Measurements from ENCODE around the gene ATG14. TPM values are rescaled to one million over a fixed set of nuclear protein-coding genes. Genes with fewer than 3 reads are reported as not detected.

The ATG14 gene
- total and polyA plus RNA-seq, 2 experiments from 2014 or later = 3.8 to 14.7 TPM

GRCh38 chr14:55354500-55354899 is 57.1 kb downstream of the ATG14 start:
- DNase-seq = peak; percentile 57
- TF ChIP-seq EZH2phosphoT487 (IDR thresholded peaks at IDR 0.05; ENCODE audit: insufficient read depth, low read depth) (no peak), EZH2 (IDR thresholded peaks at IDR 0.05; ENCODE audit: insufficient read depth, poor library complexity, severe bottlenecking) (no peak)
- in situ Hi-C loops (cut with MboI) = no loop called here
- Histone ChIP-seq H3K79me2 (ENCODE audit: insufficient read depth) (no peaks in the 10 kb centered on the region), H3K4me3 (no peak overlapping the region), H4K20me1 (ENCODE audit: insufficient read depth) (no peaks in the 10 kb centered on the region), H3F3A (ENCODE audit: insufficient read depth) (no peaks in the 10 kb centered on the region), H3K27me3 (replicated peaks; ENCODE audit: insufficient read depth) (no peaks in the 10 kb centered on the region), H3K9me2 (ENCODE audit: insufficient read depth) (no peaks in the 10 kb centered on the region), H3K4me2 (ENCODE audit: unreplicated experiment) (no peak overlapping the region), H3K27ac (no peak overlapping the region), H3K9me3 (ENCODE audit: low read depth) (no peaks in the 10 kb centered on the region), H3K36me3 (ENCODE audit: low read depth) (peaks cover 8% of the 10 kb centered on the region), H2AFZ (no peak overlapping the region), H3K9ac (no peak overlapping the region), H3K4me1 (ENCODE audit: insufficient read depth) (no peaks in the 10 kb centered on the region)
- WGBS, 2 experiments (ENCODE audit: low coverage in 1 of 2, low lambda C conversion rate in 2 of 2, missing lambda C conversion rate in 2 of 2) = 73 to 79% methylated on average over 5 of the region's 5 CpGs

GRCh38 chr14:55353686-55354467 is 57.8 kb downstream of the ATG14 start:
- Histone ChIP-seq H3K36me3 (ENCODE audit: low read depth) (peaks cover 8% of the 10 kb centered on the region), H3K4me3 (no peak overlapping the region), H4K20me1 (ENCODE audit: insufficient read depth) (no peaks in the 10 kb centered on the region; the same call in 1 of the 2 replicates), H3K4me2 (ENCODE audit: unreplicated experiment) (no peak overlapping the region), H2AFZ (no peak overlapping the region), H3K4me1 (ENCODE audit: insufficient read depth) (no peaks in the 10 kb centered on the region), H3F3A (ENCODE audit: insufficient read depth) (no peaks in the 10 kb centered on the region), H3K9me2 (ENCODE audit: insufficient read depth) (no peaks in the 10 kb centered on the region), H3K27ac (no peak overlapping the region), H3K9me3 (ENCODE audit: low read depth) (no peaks in the 10 kb centered on the region), H3K27me3 (replicated peaks; ENCODE audit: insufficient read depth) (no peaks in the 10 kb centered on the region), H3K9ac (no peak overlapping the region), H3K79me2 (ENCODE audit: insufficient read depth) (peaks cover 5% of the 10 kb centered on the region)
- DNase-seq = no peak
- TF ChIP-seq EZH2 (IDR thresholded peaks at IDR 0.05; ENCODE audit: insufficient read depth, poor library complexity, severe bottlenecking) (no peak), EZH2phosphoT487 (IDR thresholded peaks at IDR 0.05; ENCODE audit: insufficient read depth, low read depth) (no peak)
- in situ Hi-C loops (cut with MboI) = no loop called here
- WGBS, 2 experiments (ENCODE audit: low coverage in 1 of 2, low lambda C conversion rate in 2 of 2, missing lambda C conversion rate in 2 of 2) = 98% methylated on average over 11 of the region's 11 CpGs

GRCh38 chr14:55352201-55352600 is 59.4 kb downstream of the ATG14 start:
- in situ Hi-C loops (cut with MboI) = no loop called here
- Histone ChIP-seq H4K20me1 (ENCODE audit: insufficient read depth) (peaks cover 1% of the 10 kb centered on the region), H3K36me3 (ENCODE audit: low read depth) (peaks cover 8% of the 10 kb centered on the region), H3K4me2 (ENCODE audit: unreplicated experiment) (no peak overlapping the region), H3K4me1 (ENCODE audit: insufficient read depth) (no peaks in the 10 kb centered on the region), H3K9me3 (ENCODE audit: low read depth) (no peaks in the 10 kb centered on the region), H3F3A (ENCODE audit: insufficient read depth) (no peaks in the 10 kb centered on the region), H2AFZ (no peak overlapping the region), H3K4me3 (no peak overlapping the region), H3K27me3 (replicated peaks; ENCODE audit: insufficient read depth) (no peaks in the 10 kb centered on the region), H3K9ac (no peak overlapping the region), H3K9me2 (ENCODE audit: insufficient read depth) (no peaks in the 10 kb centered on the region), H3K27ac (no peak overlapping the region), H3K79me2 (ENCODE audit: insufficient read depth) (peaks cover 22% of the 10 kb centered on the region)
- no peak for DNase-seq
- no peak for TF ChIP-seq EZH2 (IDR thresholded peaks at IDR 0.05; ENCODE audit: insufficient read depth, poor library complexity, severe bottlenecking)
- TF ChIP-seq EZH2phosphoT487 (IDR thresholded peaks at IDR 0.05; ENCODE audit: insufficient read depth, low read depth) = no peak
- 97 to 99% methylated on average over 9 of the region's 9 CpGs for WGBS, 2 experiments (ENCODE audit: low coverage in 1 of 2, low lambda C conversion rate in 2 of 2, missing lambda C conversion rate in 2 of 2)

- Histone ChIP-seq H3K79me2 (ENCODE audit: insufficient read depth) (peaks cover 33% of the 10 kb centered on the region), H3K27me3 (replicated peaks; ENCODE audit: insufficient read depth) (no peaks in the 10 kb centered on the region), H3K9me3 (ENCODE audit: low read depth) (no peaks in the 10 kb centered on the region), H3K9ac (no peak overlapping the region), H3K4me3 (no peak overlapping the region), H2AFZ (no peak overlapping the region), H3K27ac (no peak overlapping the region), H4K20me1 (ENCODE audit: insufficient read depth) (peaks cover 7% of the 10 kb centered on the region), H3K4me1 (ENCODE audit: insufficient read depth) (no peaks in the 10 kb centered on the region), H3K9me2 (ENCODE audit: insufficient read depth) (no peaks in the 10 kb centered on the region), H3F3A (ENCODE audit: insufficient read depth) (no peaks in the 10 kb centered on the region), H3K36me3 (ENCODE audit: low read depth) (peaks cover 8% of the 10 kb centered on the region), H3K4me2 (ENCODE audit: unreplicated experiment) (no peak overlapping the region)
- in situ Hi-C loops (cut with MboI) = no loop called here
- TF ChIP-seq EZH2phosphoT487 (IDR thresholded peaks at IDR 0.05; ENCODE audit: insufficient read depth, low read depth) (no peak), EZH2 (IDR thresholded peaks at IDR 0.05; ENCODE audit: insufficient read depth, poor library complexity, severe bottlenecking) (no peak)
- WGBS, 2 experiments (ENCODE audit: low coverage in 1 of 2, low lambda C conversion rate in 2 of 2, missing lambda C conversion rate in 2 of 2) = 90% methylated on average over 9 of the region's 9 CpGs
- no peak for DNase-seq
Observed at GRCh38 chr14:55351111-55351510, 60.5 kb downstream of the ATG14 start.

All from GM23248 (cell line).